ENCODE data around the gene CHTOP.
"Not testable (repeated sequence)": the region's sequence is repeated elsewhere in the genome, so short reads cannot be mapped to it uniquely, and the experiment has no call there.

CHTOP gene, protein sequence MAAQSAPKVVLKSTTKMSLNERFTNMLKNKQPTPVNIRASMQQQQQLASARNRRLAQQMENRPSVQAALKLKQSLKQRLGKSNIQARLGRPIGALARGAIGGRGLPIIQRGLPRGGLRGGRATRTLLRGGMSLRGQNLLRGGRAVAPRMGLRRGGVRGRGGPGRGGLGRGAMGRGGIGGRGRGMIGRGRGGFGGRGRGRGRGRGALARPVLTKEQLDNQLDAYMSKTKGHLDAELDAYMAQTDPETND

DNA sequence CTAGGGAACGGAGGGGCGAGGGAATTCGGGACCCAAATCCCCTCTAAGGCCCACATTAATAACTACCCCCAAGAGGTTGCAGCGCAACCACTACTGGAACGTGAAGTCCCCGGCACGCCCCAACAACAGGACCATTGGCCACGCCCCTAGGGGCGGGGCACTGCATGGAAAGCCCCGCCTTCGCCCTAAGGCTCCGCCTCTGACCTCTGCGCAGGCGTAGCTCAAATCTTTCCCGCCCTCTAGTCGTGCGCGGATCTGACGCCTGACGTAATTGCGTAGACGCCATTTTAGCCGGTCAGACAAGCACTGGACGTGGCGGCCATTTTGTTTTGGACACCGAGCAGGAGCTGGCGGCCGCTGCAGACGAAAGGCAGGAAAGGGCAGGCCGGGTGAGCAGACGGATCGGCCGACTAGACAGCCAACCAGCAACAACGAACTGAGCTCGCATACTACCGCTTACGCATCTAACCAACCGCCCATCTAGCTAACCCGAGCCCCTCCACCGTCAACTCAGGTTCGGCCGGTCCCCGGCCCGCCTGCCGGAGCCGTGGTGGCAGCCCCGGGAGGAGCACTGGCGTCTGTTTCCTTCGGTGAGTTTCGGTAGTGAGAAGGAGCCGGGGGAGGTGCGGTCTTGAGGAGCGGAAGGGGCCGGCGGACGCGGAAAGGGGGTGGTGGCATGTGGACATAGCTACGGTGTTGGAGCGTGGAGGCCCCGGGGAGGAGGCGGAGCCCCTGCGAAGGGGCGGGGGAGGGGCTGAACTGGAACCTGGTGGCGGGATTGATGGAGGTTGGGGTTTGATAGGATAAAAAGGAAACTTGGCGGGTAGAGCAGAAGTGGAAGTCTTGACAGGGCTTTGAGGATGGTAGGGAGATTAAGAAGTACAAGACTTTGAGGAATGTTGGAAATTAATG lies at the start of gene CHTOP:
Gene CHTOP (plus strand): TSS at position 313 of the 912 bp plus-strand sequence. CDS start 2,523 bp downstream, outside the sequence.
- peak; percentile 90 to 92 for DNase-seq (ENCODE audit: low read depth in 1 of 2, low spot score in 1 of 2)

DNA sequence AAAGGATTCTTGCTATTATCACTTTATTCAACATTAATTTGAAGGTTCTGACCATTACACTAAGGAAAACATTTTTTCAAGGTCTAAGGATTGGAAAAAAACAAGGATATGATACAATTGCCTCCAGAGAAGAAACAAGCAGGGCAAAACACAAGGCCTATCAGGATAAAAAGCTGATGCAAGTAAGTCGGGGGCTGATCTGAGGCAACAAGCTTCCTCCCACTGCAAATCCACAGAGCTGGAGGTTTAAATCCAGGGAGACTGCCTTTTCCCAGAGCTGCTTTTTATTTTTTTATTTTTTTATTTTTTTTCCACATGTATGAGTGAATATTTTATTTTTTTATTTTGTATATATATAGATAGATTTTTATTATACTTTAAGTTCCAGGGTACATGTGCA lies 48.9 kb upstream of the CHTOP start:
- DNase-seq (ENCODE audit: low read depth in 1 of 2, low spot score in 1 of 2) = no peak

DNA sequence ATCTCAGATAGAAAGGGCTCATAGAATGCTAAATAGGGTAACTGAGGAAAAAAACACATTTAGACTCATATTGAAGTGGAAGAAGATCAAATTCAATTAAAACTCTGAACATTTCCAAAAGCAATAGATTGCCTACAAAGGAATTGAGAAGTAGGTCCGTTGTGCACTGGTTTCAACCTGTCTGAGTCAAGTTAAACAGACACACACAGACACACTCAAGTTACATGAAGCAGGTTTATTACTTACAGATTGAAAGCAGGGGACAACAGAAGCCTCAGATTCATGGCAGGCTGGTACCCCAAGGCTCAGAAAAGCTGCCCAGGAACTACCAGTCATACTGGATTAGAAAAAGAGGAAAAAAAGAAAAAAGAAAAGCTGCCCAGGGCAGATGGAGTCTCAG lies 47.5 kb upstream of the CHTOP start:
- DNase-seq (ENCODE audit: low read depth in 1 of 2, low spot score in 1 of 2) = no peak

DNA sequence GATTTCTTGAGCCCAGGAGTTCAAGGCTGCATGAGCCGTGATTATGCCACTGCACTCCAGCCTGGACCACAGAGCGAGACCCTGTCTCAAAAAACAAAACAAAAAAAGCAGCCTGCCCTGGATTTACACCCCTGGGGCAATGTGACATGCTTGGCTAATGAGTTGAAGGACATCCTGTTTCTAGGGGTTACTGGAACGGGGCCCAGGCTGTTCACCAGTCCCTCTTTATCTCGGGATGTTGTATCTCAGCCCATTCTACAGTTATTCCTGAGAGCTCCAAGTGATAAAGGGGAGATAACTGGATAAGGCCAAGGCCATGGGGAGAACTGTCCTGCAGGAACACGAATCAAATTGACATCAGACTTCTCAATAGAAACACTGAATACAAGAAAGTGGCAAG lies 46.6 kb upstream of the CHTOP start:
- DNase-seq (ENCODE audit: low read depth in 1 of 2, low spot score in 1 of 2) = no peak

DNA sequence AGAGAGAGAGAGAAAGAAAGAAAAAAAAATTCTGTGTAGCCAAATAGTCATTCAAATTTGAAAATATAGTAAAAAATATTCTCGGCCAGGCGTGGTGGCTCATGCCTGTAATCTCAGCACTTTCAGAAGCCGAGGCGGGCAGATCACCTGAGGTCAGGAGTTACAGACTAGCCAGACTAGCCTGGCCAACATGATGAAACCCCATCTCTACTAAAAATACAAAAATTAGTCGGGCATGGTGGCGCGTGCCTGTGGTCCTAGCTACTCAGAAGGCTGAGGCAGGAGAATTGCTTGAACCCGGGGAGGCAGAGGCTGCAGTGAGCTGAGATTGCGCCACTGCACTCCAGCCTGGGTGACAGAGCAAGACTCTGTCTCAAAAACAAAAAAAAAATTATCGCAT lies 45.8 kb upstream of the CHTOP start:
- DNase-seq (ENCODE audit: low read depth in 1 of 2, low spot score in 1 of 2) = not testable (repeated sequence)

DNA sequence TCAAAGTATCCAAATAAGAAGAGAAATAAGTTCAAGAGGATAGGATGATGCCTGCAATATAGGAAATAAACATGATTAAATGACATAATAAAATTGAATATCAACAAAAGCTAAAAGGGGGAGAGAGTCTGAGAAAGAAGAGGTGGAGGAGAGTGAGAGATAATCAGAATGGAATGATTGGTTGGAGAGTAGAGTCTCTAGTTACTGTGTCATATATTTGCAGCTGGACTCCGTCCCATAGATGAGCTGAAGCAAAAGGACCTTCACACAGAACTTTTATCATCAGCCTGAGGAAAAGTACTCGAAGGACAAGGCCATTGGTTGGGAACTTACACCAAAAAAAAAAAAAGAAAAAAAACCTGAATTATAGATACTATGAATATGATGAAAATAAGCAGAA lies 45.4 kb upstream of the CHTOP start:
- DNase-seq (ENCODE audit: low read depth in 1 of 2, low spot score in 1 of 2) = no peak

DNA sequence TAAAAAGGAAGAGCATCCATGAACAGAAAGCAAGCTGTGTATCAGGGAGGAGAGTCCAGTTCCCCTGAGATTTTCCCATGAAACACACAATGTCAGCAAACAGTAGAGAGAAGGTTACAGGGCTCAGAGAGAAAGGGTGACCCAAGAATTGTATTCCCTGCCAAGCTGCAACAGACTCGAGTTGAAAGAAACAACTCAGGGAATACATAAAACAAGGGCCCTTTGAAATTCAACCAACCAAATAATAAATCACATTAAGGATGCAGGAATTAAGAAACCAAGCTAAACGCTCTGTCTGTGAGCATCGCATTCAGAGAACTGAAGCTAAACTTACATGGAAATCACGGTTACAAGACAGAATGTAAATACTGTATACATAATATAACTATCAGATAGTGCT lies 41.1 kb upstream of the CHTOP start:
- no peak for DNase-seq (ENCODE audit: low read depth in 1 of 2, low spot score in 1 of 2)

DNA sequence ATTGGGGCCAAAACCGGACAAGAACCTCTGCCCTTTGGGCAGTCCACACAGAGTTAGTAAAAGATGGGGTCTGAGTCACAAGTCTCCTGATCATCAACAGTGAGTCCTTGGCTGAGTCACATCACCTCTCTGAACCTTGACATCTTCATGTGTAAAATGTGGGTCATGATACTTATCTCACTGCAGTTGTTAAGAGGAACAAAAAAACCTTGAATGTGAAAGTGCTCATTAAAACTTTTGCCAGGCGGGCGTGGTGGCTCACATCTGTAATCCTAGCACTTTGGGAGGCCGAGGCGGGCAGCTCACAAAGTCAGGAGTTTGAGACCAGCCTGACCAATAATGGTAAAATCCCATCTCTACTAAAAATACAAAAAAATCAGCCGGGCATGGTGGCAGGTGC lies 36.7 kb upstream of the CHTOP start:
- DNase-seq (ENCODE audit: low read depth in 1 of 2, low spot score in 1 of 2) = no peak

DNA sequence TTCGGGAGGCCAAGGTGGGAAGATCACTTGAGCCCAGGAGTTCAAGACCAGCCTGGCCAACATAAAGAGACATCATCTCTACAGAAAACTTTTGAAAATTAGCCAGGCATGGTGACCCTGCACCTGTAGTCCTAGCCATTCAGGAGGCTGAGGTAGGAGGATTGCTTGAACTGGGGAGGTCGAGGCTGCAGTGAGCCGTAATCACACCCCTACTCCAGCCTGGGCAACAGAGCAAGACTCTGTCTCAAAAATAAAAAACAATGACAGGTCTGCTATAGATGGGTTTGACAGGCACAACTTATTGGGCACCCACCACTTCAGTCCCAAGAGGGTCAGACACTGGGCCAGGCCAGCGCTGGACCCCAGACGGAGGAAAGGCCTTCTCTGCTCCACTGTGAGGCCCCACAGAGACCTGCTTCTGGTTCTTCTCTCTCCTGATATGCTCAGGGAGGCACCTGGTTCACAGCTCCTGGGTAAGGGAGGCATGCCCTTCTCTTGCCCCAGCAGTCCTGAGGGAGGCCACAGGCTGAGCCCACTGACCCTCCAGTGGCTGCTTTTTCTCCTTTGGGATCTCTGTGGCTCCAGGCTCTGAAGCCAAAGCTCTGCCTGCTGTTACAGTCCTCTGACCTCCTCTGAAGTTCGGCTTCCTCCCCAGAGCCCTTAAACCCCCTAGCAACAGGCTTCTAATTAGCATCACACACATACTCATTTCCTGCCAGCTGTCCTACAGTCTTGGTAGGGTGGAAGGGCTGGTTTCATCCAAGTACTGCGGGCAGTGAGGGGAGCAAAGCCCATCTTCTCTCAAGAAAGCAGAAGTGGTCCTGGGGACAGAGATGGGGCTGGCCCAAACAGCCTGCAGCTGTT lies 35.3 kb upstream of the CHTOP start:
- no peak for DNase-seq (ENCODE audit: low read depth in 1 of 2, low spot score in 1 of 2)

DNA sequence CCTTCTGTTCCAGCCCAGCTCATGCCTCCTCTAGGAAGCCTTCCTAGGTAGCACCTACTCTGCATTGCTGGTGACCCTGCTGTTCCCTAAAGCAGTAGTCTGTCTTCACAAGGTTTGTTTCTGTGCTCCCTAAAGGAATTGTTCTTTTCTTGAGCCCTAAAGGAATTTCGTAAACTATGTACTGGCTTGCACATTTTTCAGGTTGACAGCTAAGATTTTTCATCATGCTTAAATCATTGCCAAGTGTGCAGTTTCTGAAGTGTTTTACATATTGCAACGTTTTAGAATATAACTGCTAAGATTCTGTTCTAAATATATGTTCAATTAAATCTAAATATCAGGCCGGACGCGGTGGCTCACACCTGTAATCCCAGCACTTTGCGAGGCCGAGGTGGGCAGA lies 34.0 kb upstream of the CHTOP start:
- DNase-seq (ENCODE audit: low read depth in 1 of 2, low spot score in 1 of 2) = no peak

DNA sequence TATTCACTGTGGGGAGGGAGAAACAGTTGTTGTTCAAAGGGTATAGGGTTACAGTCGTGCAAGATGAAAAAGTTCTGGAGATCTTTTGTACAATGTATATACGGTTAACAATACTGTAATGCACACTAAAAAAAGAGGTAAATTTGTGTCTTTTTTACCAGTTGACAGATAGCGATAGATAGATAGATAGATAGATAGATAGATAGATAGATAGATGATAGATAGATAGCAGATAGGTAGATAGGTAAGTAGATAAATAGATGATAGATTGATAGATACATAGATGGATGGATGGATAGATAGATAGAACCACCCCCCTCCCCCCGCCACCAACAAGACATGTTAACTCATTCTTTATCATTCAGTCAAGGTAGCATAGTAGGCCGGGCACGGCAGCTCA lies 31.1 kb upstream of the CHTOP start:
- no peak for DNase-seq (ENCODE audit: low read depth in 1 of 2, low spot score in 1 of 2)

DNA sequence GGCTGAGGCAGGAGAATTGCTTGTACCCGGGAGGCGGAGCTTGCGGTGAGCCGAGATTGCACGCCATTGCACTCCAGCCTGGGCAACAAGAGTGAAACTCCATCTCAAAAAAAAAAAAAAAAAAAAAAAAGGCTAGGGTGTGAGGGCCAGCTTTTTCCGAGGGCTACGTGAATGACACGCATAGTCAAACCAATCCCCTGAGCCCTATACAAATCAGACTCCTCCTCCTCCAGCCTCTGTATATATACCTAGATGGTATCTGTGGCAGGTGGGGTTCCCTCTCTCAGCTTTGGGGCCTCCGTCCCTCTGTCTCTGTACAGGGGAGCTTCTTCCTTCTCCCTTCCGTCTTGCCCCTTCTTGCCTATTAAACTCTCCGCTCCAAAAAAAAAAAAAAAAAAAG lies 27.7 kb upstream of the CHTOP start:
- no peak for DNase-seq (ENCODE audit: low read depth in 1 of 2, low spot score in 1 of 2)

DNA sequence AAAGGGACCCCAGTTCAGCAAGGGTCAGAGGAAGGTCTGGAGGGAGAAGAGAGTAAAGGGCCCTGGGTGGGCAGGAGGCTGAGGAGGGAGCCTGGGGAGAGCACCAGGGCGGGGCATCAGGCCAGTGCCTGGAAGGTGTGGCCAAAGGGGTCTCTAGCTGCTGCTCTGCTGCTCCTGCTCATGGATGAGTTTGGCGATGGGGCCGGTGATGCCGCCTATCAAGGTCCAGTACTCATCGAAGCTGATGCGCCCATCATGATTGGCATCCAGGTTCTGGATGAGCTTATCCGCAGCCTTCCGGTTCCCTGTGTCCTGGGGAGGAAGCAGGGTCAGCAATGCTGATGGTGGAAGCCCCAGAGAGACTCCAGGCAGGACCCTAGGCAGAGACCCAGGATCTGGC lies 26.5 kb upstream of the CHTOP start:
- DNase-seq (ENCODE audit: low read depth in 1 of 2, low spot score in 1 of 2) = no peak

DNA sequence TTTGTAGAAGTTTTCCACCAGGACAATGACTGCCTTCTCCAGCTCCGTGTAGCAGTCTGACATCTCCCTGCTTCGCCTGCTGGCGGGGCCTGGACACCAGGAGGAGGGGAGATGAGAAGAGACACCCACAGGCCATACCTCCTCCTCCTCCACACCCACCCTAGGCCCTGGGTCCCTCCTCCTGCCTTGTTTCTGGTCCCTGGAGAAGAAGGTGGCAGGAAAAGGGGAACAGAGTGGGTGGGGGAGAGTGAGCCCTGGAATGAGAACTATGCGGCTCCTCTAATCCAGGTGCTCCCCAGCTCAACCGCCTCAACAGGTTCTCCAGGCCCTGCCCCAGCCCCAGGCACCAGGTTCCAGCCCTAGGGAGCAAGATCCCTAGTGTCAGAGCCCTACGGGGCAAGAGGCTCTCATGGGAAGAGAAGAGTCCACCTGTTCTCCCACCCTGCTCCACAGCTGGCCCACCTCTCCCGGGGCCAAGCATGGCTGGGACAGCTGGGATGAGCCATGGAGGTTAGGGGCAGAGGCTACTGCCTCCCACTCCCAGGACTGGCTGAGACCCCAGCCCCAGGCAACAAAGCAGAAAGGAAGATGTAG lies 25.7 kb upstream of the CHTOP start:
- no peak for DNase-seq (ENCODE audit: low read depth in 1 of 2, low spot score in 1 of 2)

DNA sequence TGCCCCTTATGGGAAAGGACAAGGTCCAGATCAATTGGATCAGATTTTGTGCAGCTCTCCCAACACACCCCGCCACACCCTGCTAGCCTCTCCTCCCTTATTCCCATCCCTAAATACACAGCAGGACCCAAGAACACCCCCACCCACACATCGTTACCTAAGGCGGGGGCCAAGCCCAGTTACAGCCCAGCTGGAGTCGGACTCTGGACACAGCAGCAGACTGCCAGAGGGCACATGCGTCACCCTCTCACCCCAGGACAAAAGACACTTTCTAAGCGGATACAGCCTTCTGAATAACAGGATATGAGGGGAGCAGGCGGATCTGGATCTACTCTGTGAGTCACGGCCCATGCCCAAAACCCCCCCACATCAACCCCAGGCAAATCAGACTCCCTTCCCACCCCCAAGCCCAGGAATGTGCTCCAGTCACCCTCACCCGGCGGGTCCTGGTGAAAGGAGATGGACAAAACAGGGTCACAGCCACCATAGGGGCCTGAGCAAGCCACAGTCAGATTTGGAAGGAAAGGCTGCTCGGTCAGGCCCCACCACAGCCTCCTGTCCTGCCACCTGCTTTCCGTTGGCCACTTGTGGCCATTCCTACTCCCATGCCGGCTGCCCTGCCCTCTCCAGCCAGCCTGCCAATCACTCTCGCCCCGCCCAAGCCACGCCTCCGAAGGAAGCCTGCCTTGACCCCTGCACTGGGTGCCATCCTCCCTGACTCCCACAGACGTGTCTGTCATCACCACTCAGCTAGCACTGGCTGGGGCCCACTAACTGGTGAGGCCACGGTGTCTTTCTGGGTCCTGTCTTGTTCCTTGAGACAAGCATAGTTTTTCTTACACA lies 24.9 kb upstream of the CHTOP start:
- DNase-seq (ENCODE audit: low read depth in 1 of 2, low spot score in 1 of 2) = no peak

DNA sequence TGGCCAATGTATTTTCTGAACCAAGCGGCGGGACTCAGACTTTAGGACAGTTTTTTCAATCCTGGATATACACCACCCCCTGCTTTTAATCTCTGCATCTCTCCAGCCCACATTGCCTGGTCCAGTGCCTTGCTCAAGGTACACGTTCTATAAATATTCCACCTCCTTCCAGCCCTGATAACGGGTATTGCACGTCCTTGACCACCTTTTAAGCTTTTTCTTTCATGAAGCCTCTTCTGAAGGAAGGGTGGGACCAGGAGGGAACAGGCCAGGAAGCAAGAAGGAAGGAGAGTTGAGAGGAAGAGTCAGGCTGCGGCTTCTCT lies 24.3 kb upstream of the CHTOP start:
- no peak for DNase-seq (ENCODE audit: low read depth in 1 of 2, low spot score in 1 of 2)

DNA sequence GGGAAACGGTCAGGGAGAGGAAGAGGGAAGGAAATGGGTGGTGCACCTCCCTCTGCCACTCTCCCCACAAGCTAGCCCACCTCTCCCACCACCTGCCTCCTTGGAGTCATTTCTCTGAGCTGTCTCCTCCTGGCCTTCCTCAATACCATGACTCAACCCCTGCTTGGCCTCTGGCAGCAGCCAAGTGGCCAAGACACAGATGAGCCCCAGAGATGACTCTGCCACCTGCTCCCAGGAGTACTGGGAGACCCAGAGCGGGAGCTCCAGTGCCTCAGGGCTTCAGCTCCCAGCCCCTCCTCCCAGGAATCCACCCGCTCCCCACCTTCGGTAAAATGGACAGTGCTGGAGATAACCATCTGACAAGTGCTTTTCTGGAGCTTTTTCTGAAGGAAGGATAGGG lies 23.5 kb upstream of the CHTOP start:
- DNase-seq (ENCODE audit: low read depth in 1 of 2, low spot score in 1 of 2) = no peak

DNA sequence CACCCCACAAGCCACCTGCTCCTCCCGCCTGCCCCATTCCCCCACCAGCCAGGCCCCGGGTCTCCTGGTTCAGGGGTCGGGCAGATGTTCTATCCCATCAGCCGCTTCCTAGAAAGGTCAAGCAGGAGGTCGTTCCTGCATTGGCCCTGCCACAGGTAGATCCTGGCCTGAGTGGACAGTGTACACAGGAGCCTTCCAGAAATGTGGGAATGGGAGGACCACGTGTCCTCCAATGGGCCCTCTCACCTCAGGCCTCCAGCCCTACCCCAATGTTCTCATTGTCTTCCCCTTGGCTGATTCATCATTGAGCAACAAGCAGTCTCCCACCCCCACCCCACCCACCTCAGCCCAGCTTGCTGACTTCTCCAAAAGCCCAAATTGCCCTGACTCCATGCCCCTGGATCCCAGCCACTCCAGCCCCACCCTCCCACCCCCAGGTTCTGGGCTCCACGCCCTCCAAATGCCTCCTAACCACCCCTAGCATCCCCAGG lies 23.0 kb upstream of the CHTOP start:
- DNase-seq (ENCODE audit: low read depth in 1 of 2, low spot score in 1 of 2) = no peak

DNA sequence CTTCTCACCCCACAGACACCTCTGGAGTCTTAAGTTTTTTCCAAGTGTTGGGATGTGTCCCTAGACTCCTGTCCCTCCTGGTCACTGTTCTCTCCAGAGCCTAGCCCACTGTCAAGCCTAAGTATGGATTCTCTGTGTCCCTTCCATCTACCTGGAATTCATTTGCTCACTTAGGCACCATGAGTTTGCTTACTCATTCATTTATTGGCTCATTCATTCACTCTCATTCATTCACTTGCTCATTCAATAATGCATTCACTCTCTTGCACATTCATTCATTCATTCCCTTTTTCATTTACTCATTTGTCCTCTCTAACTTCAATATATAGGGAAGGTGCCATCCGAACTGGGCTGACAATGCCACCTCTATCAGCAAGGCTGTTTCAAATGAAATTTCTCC lies 22.5 kb upstream of the CHTOP start:
- DNase-seq (ENCODE audit: low read depth in 1 of 2, low spot score in 1 of 2) = no peak

DNA sequence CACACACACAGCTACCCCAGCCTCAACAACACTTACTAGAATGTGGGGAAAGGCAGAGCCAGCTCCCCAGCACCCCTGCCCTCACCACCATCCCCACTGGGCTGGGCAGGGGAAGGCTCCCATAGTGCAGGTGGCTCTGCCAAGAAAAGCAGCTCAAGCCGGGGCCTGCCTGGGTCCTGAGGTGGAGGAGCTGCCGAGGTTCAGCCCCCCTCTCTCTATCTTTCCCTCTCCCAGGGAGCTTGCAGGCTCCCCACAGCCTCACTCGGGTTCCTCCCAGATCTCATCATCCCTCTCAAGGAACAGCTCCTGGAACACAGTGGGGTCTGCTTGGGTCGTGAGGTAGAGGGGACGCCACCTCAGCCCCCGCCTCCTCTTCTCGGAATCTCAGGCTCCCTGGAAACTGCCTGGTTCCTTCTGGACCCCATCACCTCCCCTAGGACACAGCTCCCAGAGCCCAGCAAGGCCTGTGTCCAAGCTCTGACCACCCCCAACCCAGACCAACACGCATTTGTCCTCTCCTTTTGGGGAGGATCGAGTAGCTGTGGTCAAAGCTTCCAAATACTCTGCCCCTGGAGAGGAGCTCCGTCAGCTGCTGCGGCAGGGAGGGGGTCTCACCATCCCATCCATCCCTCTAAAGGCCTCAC lies 21.6 kb upstream of the CHTOP start:
- DNase-seq (ENCODE audit: low read depth in 1 of 2, low spot score in 1 of 2) = no peak
